Measurements from ENCODE around the gene ITGA7.

DNA sequence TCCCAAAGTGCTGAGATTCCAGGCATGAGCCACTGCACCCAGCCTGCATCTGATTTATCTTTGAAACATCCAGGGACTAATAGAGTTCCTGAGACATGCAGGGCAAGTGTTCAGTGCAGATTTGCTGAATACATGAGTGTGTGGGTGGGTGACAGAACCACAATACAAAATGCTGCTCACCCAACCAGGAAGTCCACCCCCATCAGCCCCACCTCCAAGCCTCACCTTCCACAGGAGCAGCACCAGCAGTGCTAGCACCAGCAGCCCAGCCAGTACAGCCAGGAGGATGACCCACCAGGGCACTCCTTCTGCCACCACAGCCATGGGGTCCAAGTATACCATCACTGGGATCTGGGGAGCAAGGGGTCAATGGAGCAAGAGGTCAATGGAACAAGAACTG is 20.0 kb downstream of the ITGA7 start:
- TF ChIP-seq, protein P1, sequence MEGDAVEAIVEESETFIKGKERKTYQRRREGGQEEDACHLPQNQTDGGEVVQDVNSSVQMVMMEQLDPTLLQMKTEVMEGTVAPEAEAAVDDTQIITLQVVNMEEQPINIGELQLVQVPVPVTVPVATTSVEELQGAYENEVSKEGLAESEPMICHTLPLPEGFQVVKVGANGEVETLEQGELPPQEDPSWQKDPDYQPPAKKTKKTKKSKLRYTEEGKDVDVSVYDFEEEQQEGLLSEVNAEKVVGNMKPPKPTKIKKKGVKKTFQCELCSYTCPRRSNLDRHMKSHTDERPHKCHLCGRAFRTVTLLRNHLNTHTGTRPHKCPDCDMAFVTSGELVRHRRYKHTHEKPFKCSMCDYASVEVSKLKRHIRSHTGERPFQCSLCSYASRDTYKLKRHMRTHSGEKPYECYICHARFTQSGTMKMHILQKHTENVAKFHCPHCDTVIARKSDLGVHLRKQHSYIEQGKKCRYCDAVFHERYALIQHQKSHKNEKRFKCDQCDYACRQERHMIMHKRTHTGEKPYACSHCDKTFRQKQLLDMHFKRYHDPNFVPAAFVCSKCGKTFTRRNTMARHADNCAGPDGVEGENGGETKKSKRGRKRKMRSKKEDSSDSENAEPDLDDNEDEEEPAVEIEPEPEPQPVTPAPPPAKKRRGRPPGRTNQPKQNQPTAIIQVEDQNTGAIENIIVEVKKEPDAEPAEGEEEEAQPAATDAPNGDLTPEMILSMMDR (IDR thresholded peaks at IDR 0.05; ENCODE audit: poor library complexity, severe bottlenecking) = no peak
- TF ChIP-seq REST (IDR thresholded peaks at IDR 0.05; ENCODE audit: borderline replicate concordance) = no peak
- TF ChIP-seq RAD21 (conservative IDR thresholded peaks at IDR 0.05) = no peak
- no peak for TF ChIP-seq SMC3 (conservative IDR thresholded peaks at IDR 0.05; ENCODE audit: poor library complexity)
- TF ChIP-seq POLR2AphosphoS5 (IDR thresholded peaks at IDR 0.05) = no peak

Measured in neural cell (in vitro differentiated cells).